H1 (cell line): Measurements from ENCODE around the gene OR5B3. TPM values are rescaled to one million over a fixed set of nuclear protein-coding genes. Genes with fewer than 3 reads are reported as not detected.

Experiments
- CTCF ChIA-PET: fragments of 300-600 bp; sonication (Branson Sonifier 250); formaldehyde crosslinking; loops from one replicate; lab custom pipeline; 2021; ENCODE audit not compliant: partially characterized antibody; lab: Charles Lee
- POLR2A ChIA-PET: fragments of 300-600 bp; sonication (Branson Sonifier 250); formaldehyde crosslinking; loops from one replicate; lab custom pipeline; 2021; ENCODE audit warnings: inconsistent platforms; ENCODE audit not compliant: partially characterized antibody; lab: Charles Lee
- DNase-seq, 2 experiments: peaks; one replicate each; pipeline versions ENCODE4 v3.0.0 to v3.0.0-alpha.2; 2010 to 2022; ENCODE audit warnings: low spot score in 2 of 2, low read depth in 1 of 2, mixed read lengths in 1 of 2
- FAIRE-seq: peaks from 2 replicates; lab custom pipeline; 2011; peaks lifted over from hg19 to GRCh38; lab: Jason Lieb, UNC
- H2AFZ ChIP-seq: 2 replicates; pipeline ENCODE4 v1.8.1; 2012; ENCODE audit warnings: low read length, inconsistent platforms
- H2AK5ac ChIP-seq: 2 replicates; pipeline ENCODE4 v1.6.1; 2013; ENCODE audit warnings: low read depth, low read length
- H2BK120ac ChIP-seq: replicated peaks from 2 replicates; pipeline ENCODE3; 2013; ENCODE audit warnings: low read depth, low read length, inconsistent platforms
- H2BK12ac ChIP-seq: 2 replicates; pipeline ENCODE4 v1.6.1; 2013; ENCODE audit warnings: low read depth, low read length
- H2BK15ac ChIP-seq: 2 replicates; pipeline ENCODE4 v1.6.1; 2013; ENCODE audit warnings: low read length
- H2BK20ac ChIP-seq: 2 replicates; pipeline ENCODE4 v1.6.1; 2013; ENCODE audit warnings: low read length
- H2BK5ac ChIP-seq: 2 replicates; pipeline ENCODE4 v1.6.1; 2013; ENCODE audit warnings: low read depth, low read length
- H3K14ac ChIP-seq: 2 replicates; pipeline ENCODE4 v1.6.1; 2013; ENCODE audit warnings: inconsistent platforms; ENCODE audit not compliant: insufficient read length
- H3K18ac ChIP-seq: 2 replicates; pipeline ENCODE4 v1.6.1; 2013; ENCODE audit warnings: low read length; ENCODE audit errors: extremely low read depth
- H3K23ac ChIP-seq: 2 replicates; pipeline ENCODE4 v1.6.1; 2013; ENCODE audit warnings: inconsistent platforms; ENCODE audit not compliant: insufficient read length
- H3K23me2 ChIP-seq: 2 replicates; pipeline ENCODE4 v1.6.1; 2013; ENCODE audit warnings: low read depth, low read length
- H3K27ac ChIP-seq: 2 replicates; pipeline ENCODE4 v1.6.1; 2011; ENCODE audit warnings: low read depth, low read length, inconsistent platforms
- H3K27me3 ChIP-seq, 4 experiments: replicated peaks in 1 of 4; 1 replicate in 1 of 4; 2 replicates in 3 of 4; pipeline versions ENCODE4 v1.6.1 to v1.8.1; 2011 to 2013; ENCODE audit warnings: low read length in 3 of 4, mild to moderate bottlenecking in 3 of 4, inconsistent platforms in 2 of 4, mixed read lengths in 2 of 4, moderate library complexity in 1 of 4; ENCODE audit not compliant: control insufficient read depth in 3 of 4, insufficient read depth in 3 of 4; ENCODE audit errors: extremely low read depth in 1 of 4
- H3K36me3 ChIP-seq, 4 experiments: 2 replicates each; pipeline versions ENCODE4 v1.6.1 to v1.8.1; 2011 to 2013; ENCODE audit warnings: mild to moderate bottlenecking in 4 of 4, low read length in 3 of 4, moderate library complexity in 2 of 4, control low read depth in 1 of 4, inconsistent platforms in 1 of 4; ENCODE audit not compliant: insufficient read depth in 4 of 4, control insufficient read depth in 2 of 4
- H3K4ac ChIP-seq: replicated peaks from 2 replicates; pipeline ENCODE3; 2013; ENCODE audit warnings: low read length, low read depth, mixed read lengths, inconsistent platforms; ENCODE audit not compliant: insufficient read length
- H3K4me1 ChIP-seq, 4 experiments: replicated peaks in 1 of 4; 1 replicate in 1 of 4; 2 replicates in 3 of 4; pipeline versions ENCODE4 v1.6.1 to v1.8.1; 2011 to 2013; ENCODE audit warnings: low read length in 3 of 4, inconsistent platforms in 2 of 4, mixed read lengths in 1 of 4; ENCODE audit not compliant: insufficient read depth in 4 of 4, control insufficient read depth in 3 of 4
- H3K4me2 ChIP-seq, 2 experiments: 2 replicates each; pipeline versions ENCODE4 v1.6.1 to v1.8.1; 2011 to 2013; ENCODE audit warnings: low read depth in 2 of 2, low read length in 2 of 2, control low read depth in 1 of 2, inconsistent platforms in 1 of 2, mild to moderate bottlenecking in 1 of 2; ENCODE audit not compliant: insufficient read depth in 1 of 2
- H3K4me3 ChIP-seq, 4 experiments: fragments of 200-600, 300-600 bp in 1 of 4; sonication (generic), shearing (Covaris generic), sonication (Bioruptor Twin) in 1 of 4; 2 replicates each; pipeline versions ENCODE4 v1.5.1 to v1.8.1; 2011 to 2016; ENCODE audit warnings: low read length in 4 of 4, low read depth in 3 of 4, control low read depth in 2 of 4, inconsistent platforms in 2 of 4, mild to moderate bottlenecking in 2 of 4, mixed read lengths in 1 of 4, moderate library complexity in 1 of 4; ENCODE audit not compliant: insufficient read depth in 2 of 4; ENCODE audit errors: extremely low read depth in 1 of 4
- H3K56ac ChIP-seq: replicated peaks from 2 replicates; pipeline ENCODE3; 2013; ENCODE audit warnings: low read depth, mild to moderate bottlenecking, mixed read lengths, low read length, inconsistent platforms; ENCODE audit not compliant: insufficient read length
- H3K79me1 ChIP-seq: 2 replicates; pipeline ENCODE4 v1.6.1; 2013; ENCODE audit warnings: low read depth, low read length, control low read depth
- H3K79me2 ChIP-seq, 2 experiments: 2 replicates each; pipeline versions ENCODE4 v1.6.1 to v1.8.1; 2012 to 2013; ENCODE audit warnings: low read length in 2 of 2, mild to moderate bottlenecking in 2 of 2, inconsistent platforms in 1 of 2; ENCODE audit not compliant: insufficient read depth in 2 of 2, control insufficient read depth in 1 of 2
- H3K9ac ChIP-seq, 4 experiments: replicated peaks in 1 of 4; 1 replicate in 1 of 4; 2 replicates in 3 of 4; pipeline versions ENCODE4 v1.6.1 to v1.8.1; 2011 to 2013; ENCODE audit warnings: low read depth in 3 of 4, low read length in 3 of 4, control low read depth in 2 of 4, mild to moderate bottlenecking in 2 of 4, moderate library complexity in 2 of 4, inconsistent platforms in 1 of 4; ENCODE audit errors: extremely low read depth in 1 of 4
- H3K9me3 ChIP-seq, 2 experiments: 2 replicates each; pipeline versions ENCODE4 v1.6.1 to v1.8.1; 2012 to 2013; ENCODE audit warnings: mild to moderate bottlenecking in 2 of 2, moderate library complexity in 2 of 2, control low read depth in 1 of 2, inconsistent platforms in 1 of 2, low read depth in 1 of 2, low read length in 1 of 2, mixed read lengths in 1 of 2; ENCODE audit not compliant: insufficient read depth in 2 of 2
- H4K20me1 ChIP-seq, 2 experiments: replicated peaks in 1 of 2; 2 replicates each; pipeline versions ENCODE3 to v1.8.1; 2011 to 2013; ENCODE audit warnings: inconsistent platforms in 2 of 2, low read length in 2 of 2, mild to moderate bottlenecking in 1 of 2; ENCODE audit not compliant: insufficient read depth in 2 of 2, control insufficient read depth in 1 of 2
- H4K5ac ChIP-seq: 2 replicates; pipeline ENCODE4 v1.6.1; 2013; ENCODE audit warnings: low read length, low read depth, mixed read lengths, inconsistent platforms; ENCODE audit not compliant: insufficient read length
- H4K8ac ChIP-seq: 2 replicates; pipeline ENCODE4 v1.8.0; 2013; ENCODE audit warnings: mild to moderate bottlenecking, moderate library complexity, low read length, inconsistent platforms; ENCODE audit not compliant: insufficient read depth; ENCODE audit errors: extremely low read depth
- H4K91ac ChIP-seq: replicated peaks from 2 replicates; pipeline ENCODE3; 2013; ENCODE audit warnings: low read length, mixed read lengths, inconsistent platforms; ENCODE audit not compliant: insufficient read length
- EZH2 ChIP-seq: fragments of 200-600 bp; sonication (generic); IDR thresholded peaks from 2 replicates; pipeline ENCODE4 v1.7.1; 2012; ENCODE audit warnings: low read depth, mild to moderate bottlenecking, moderate library complexity, low read length, inconsistent platforms; ENCODE audit not compliant: severe bottlenecking
- JUND ChIP-seq: IDR thresholded peaks from 2 replicates; pipeline ENCODE4 v1.6.1; 2011; ENCODE audit warnings: mild to moderate bottlenecking, improper control_type of control experiment, low read length
- KDM4A ChIP-seq: IDR thresholded peaks from one replicate; pipeline ENCODE4 v1.7.1; 2012; ENCODE audit warnings: low read depth, mild to moderate bottlenecking, moderate library complexity, low read length, inconsistent platforms; ENCODE audit not compliant: severe bottlenecking
- KDM5A ChIP-seq: fragments of 200-600 bp; IDR thresholded peaks from 2 replicates; pipeline ENCODE4 v1.7.1; 2012; ENCODE audit warnings: mild to moderate bottlenecking, low read length, inconsistent platforms, mixed read lengths
- MAFK ChIP-seq: IDR thresholded peaks from 2 replicates; pipeline ENCODE4 v1.6.1; 2012; ENCODE audit warnings: low read depth, mild to moderate bottlenecking, improper control_type of control experiment, low read length
- MAX ChIP-seq: IDR thresholded peaks from 2 replicates; pipeline ENCODE4 v1.6.1; 2012; ENCODE audit warnings: inconsistent platforms
- SRF ChIP-seq: IDR thresholded peaks from 2 replicates; pipeline ENCODE4 v1.6.1; 2011; ENCODE audit warnings: mild to moderate bottlenecking, low read depth, low read length, moderate library complexity
- TAF7 ChIP-seq: optimal IDR thresholded peaks from 2 replicates; pipeline ENCODE3; 2011; ENCODE audit warnings: low read depth, mild to moderate bottlenecking, inconsistent platforms, low read length, moderate library complexity, borderline replicate concordance
- ZNF274 ChIP-seq: IDR thresholded peaks from 2 replicates; pipeline ENCODE4 v1.7.0; 2012; ENCODE audit warnings: low read length, borderline replicate concordance; ENCODE audit errors: extremely low read depth
- WGBS, 2 experiments: shearing (Covaris generic) in 1 of 2; methylation state at CpG; one replicate each; pipeline versions ENCODE4 v1.1.6 to v1.1.7; 2013 to 2015; ENCODE audit warnings: low lambda C conversion rate in 2 of 2, mixed read lengths in 2 of 2, inconsistent platforms in 1 of 2, low coverage in 1 of 2, missing lambda C conversion rate in 1 of 2; ENCODE audit not compliant: insufficient replicate concordance in 2 of 2, insufficient coverage in 1 of 2, insufficient read length in 1 of 2; ENCODE audit errors: extremely low coverage in 1 of 2, missing lambda C conversion rate in 1 of 2; 5-methylcytosine and 5-hydroxymethylcytosine counted together
- polyA plus RNA-seq, 7 experiments: library from polyadenylated mRNA; depleted of rRNA in 3 of 7; stranded (reverse) in 5 of 7; unstranded in 2 of 7; fragments of >200 nt in 5 of 7; fragments of 200-250 nt in 2 of 7; gene quantifications; 1 replicate in 5 of 7; 2 replicates in 1 of 7; 4 replicates in 1 of 7; pipeline versions ENCODE4 v1.2.1 to v1.2.3, GENCODE V29; 2011 to 2013; ENCODE audit warnings: missing spikeins in 2 of 7, mixed read lengths in 2 of 7
- total RNA-seq: library from RNA; stranded (reverse); fragmentation: NEBNext Ultra II Directional; extraction: Animal tissue kit (Norgen Biotek cat#: 25700); gene quantifications from 2 replicates; pipeline ENCODE4 v1.2.1, GENCODE V29; 2021

OR5B3 gene
- total and polyA plus RNA-seq, 2 of the 8 experiments (the other 6 are each of a cell fraction or from before 2014, with no cell fraction given), result not detected

- no peaks in the 10 kb centered on the region for H3K27me3 ChIP-seq
- H2AK5ac ChIP-seq, result no peak overlapping the region
- H2BK15ac ChIP-seq, result no peak overlapping the region
- no peaks in the 10 kb centered on the region for H3K36me3 ChIP-seq
- POLR2A ChIA-PET, result no interaction called here
- no peak overlapping the region for H4K91ac ChIP-seq
- no peaks in the 10 kb centered on the region for H3K4me1 ChIP-seq
- TF ChIP-seq MAFK, result no peak
- TF ChIP-seq EZH2, result no peak
- TF ChIP-seq SRF, result no peak
- no peak for TF ChIP-seq ZNF274
- no peak for TF ChIP-seq TAF7
- no peak for TF ChIP-seq KDM4A
- TF ChIP-seq MAX, result no peak
- no peak for TF ChIP-seq JUND
- TF ChIP-seq KDM5A, result no peak
- TF ChIP-seq, all 59 proteins: peak for 0
- H3K4ac ChIP-seq, result no peak overlapping the region
- no peak overlapping the region for H3K23ac ChIP-seq
- no peak overlapping the region for H3K56ac ChIP-seq
- H4K20me1 ChIP-seq, result no peaks in the 10 kb centered on the region
- H2BK120ac ChIP-seq, result no peak overlapping the region
- H3K4me2 ChIP-seq, result no peak overlapping the region
- H4K5ac ChIP-seq, result no peak overlapping the region
- no peak overlapping the region for H3K18ac ChIP-seq
- H3K9ac ChIP-seq, result no peak overlapping the region
- FAIRE-seq (no peak), DNase-seq (no peak)
- H3K9me3 ChIP-seq, result peaks cover 18 to 33% of the 10 kb centered on the region in 2 experiments; a peak in 2 of 4 replicates
- no peaks in the 10 kb centered on the region for H3K79me1 ChIP-seq
- no peak overlapping the region for H3K14ac ChIP-seq
- no peaks in the 10 kb centered on the region for H3K23me2 ChIP-seq
- CTCF ChIA-PET, result no interaction called here
- no peak overlapping the region for H2BK12ac ChIP-seq
- no peak overlapping the region for H3K4me3 ChIP-seq
- no peak overlapping the region for H2BK5ac ChIP-seq
- no peak overlapping the region for H2AFZ ChIP-seq
- no peak overlapping the region for H4K8ac ChIP-seq
- no peak overlapping the region for H2BK20ac ChIP-seq
- H3K79me2 ChIP-seq, result no peaks in the 10 kb centered on the region
- no peak overlapping the region for H3K27ac ChIP-seq
- WGBS, 2 experiments, result 91% methylated on average over 2 of the region's 2 CpGs; no CpG with 5 or more reads in 1 of the 2 experiments
Observed at GRCh38 chr11:58444300-58444699, 37.6 kb upstream of the OR5B3 start.
